ENCODE data around the gene MICAL2. TPM values are rescaled to one million over a fixed set of nuclear protein-coding genes. Genes with fewer than 3 reads are reported as not detected.
A peak's percentile ranks its signal among the peaks of the same experiment; 100 is the strongest.

Gene MICAL2
- total and polyA plus RNA-seq, 2 of the 13 experiments (the other 11 are each of a cell fraction or from before 2014, with no cell fraction given): 0.78 to 1.1 TPM

DNA sequence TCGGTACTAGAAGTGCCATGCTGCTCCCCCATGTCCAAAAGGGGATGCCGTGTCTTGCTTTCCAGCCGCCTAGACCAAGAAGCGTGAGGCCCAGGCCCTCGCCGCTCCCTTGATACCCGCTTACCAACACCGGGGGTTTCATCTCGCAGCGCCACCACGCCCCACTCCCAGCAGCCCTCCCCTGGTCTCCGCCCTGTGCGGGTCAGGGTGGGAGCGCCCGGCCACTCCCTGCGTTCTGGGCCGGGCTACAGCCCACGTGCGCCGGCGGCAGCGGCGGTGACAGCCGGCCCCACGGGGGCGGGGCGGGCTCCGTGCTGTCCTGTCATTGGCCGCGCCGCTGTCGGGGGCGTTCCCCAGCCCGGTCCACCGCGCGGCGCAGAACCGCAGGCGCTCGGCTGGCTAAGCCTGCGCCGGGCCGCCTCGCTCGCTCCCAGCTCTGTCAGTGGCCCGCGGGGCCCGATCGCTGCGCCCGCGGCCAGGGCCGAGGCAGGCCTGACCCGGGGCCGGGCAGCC is at the start of gene MICAL2 (continued):
- TF ChIP-seq, protein P1, sequence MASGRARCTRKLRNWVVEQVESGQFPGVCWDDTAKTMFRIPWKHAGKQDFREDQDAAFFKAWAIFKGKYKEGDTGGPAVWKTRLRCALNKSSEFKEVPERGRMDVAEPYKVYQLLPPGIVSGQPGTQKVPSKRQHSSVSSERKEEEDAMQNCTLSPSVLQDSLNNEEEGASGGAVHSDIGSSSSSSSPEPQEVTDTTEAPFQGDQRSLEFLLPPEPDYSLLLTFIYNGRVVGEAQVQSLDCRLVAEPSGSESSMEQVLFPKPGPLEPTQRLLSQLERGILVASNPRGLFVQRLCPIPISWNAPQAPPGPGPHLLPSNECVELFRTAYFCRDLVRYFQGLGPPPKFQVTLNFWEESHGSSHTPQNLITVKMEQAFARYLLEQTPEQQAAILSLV (CRISPR knock-in tag; IDR thresholded peaks at IDR 0.05; ENCODE audit: borderline replicate concordance): no peak
- no peak for TF ChIP-seq RAD21 (CRISPR knock-in tag; IDR thresholded peaks at IDR 0.05)
- TF ChIP-seq XBP1 (CRISPR knock-in tag; IDR thresholded peaks at IDR 0.05): no peak
- TF ChIP-seq ZNF225 (CRISPR knock-in tag; IDR thresholded peaks at IDR 0.05): no peak
- TF ChIP-seq ZNF546 (CRISPR knock-in tag; conservative IDR thresholded peaks at IDR 0.05): no peak; the same call in 1 of the 2 replicates
- TF ChIP-seq, protein P2, sequence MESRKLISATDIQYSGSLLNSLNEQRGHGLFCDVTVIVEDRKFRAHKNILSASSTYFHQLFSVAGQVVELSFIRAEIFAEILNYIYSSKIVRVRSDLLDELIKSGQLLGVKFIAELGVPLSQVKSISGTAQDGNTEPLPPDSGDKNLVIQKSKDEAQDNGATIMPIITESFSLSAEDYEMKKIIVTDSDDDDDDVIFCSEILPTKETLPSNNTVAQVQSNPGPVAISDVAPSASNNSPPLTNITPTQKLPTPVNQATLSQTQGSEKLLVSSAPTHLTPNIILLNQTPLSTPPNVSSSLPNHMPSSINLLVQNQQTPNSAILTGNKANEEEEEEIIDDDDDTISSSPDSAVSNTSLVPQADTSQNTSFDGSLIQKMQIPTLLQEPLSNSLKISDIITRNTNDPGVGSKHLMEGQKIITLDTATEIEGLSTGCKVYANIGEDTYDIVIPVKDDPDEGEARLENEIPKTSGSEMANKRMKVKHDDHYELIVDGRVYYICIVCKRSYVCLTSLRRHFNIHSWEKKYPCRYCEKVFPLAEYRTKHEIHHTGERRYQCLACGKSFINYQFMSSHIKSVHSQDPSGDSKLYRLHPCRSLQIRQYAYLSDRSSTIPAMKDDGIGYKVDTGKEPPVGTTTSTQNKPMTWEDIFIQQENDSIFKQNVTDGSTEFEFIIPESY (CRISPR knock-in tag; IDR thresholded peaks at IDR 0.05): no peak
- TF ChIP-seq ZBTB7A (CRISPR knock-in tag; IDR thresholded peaks at IDR 0.05): no peak
- TF ChIP-seq, protein P3, sequence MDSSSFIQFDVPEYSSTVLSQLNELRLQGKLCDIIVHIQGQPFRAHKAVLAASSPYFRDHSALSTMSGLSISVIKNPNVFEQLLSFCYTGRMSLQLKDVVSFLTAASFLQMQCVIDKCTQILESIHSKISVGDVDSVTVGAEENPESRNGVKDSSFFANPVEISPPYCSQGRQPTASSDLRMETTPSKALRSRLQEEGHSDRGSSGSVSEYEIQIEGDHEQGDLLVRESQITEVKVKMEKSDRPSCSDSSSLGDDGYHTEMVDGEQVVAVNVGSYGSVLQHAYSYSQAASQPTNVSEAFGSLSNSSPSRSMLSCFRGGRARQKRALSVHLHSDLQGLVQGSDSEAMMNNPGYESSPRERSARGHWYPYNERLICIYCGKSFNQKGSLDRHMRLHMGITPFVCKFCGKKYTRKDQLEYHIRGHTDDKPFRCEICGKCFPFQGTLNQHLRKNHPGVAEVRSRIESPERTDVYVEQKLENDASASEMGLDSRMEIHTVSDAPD (CRISPR knock-in tag; IDR thresholded peaks at IDR 0.05): no peak; the same call in 1 of the 2 replicates
- TF ChIP-seq NR2F6 (IDR thresholded peaks at IDR 0.05): no peak
- TF ChIP-seq NR2F6 (CRISPR knock-in tag; IDR thresholded peaks at IDR 0.05): no peak
- TF ChIP-seq, protein P4, sequence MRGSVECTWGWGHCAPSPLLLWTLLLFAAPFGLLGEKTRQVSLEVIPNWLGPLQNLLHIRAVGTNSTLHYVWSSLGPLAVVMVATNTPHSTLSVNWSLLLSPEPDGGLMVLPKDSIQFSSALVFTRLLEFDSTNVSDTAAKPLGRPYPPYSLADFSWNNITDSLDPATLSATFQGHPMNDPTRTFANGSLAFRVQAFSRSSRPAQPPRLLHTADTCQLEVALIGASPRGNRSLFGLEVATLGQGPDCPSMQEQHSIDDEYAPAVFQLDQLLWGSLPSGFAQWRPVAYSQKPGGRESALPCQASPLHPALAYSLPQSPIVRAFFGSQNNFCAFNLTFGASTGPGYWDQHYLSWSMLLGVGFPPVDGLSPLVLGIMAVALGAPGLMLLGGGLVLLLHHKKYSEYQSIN (CRISPR knock-in tag; IDR thresholded peaks at IDR 0.05; ENCODE audit: borderline replicate concordance): no peak
- TF ChIP-seq RCOR2 (CRISPR knock-in tag; IDR thresholded peaks at IDR 0.05): no peak
- no peak for TF ChIP-seq LCORL (IDR thresholded peaks at IDR 0.05)
- no peak for TF ChIP-seq LCORL (CRISPR knock-in tag; IDR thresholded peaks at IDR 0.05)
- TF ChIP-seq, protein P5, sequence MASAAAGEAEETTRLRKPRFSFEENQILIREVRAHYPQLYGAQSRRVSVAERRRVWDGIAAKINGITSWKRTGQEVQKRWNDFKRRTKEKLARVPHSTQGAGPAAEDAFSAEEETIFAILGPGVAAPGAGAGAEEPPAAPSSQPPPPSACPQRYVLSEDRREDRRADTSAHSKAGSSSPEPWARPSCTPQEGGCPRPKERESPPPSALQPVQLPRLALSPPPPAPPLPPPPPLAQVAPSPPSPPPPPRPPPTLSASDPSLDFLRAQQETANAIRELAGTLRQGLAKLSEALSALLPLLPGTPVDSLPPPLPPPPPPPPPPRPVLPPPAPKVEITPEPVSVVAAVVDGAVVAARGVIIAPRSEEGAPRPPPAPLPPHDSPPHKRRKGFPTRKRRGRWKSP (CRISPR knock-in tag; IDR thresholded peaks at IDR 0.05): peak; percentile 96
- no peak for TF ChIP-seq ZNF746 (CRISPR knock-in tag; IDR thresholded peaks at IDR 0.05)
- TF ChIP-seq ZNF33A (CRISPR knock-in tag; IDR thresholded peaks at IDR 0.05; ENCODE audit: borderline replicate concordance): no peak
- TF ChIP-seq ZFP37 (CRISPR knock-in tag; IDR thresholded peaks at IDR 0.05; ENCODE audit: borderline replicate concordance): no peak
- no peak for TF ChIP-seq FOXJ3 (CRISPR knock-in tag; IDR thresholded peaks at IDR 0.05; ENCODE audit: borderline replicate concordance)
- TF ChIP-seq ZNF652 (CRISPR knock-in tag; IDR thresholded peaks at IDR 0.05; ENCODE audit: borderline replicate concordance, low read depth): no peak
- TF ChIP-seq, protein P6, sequence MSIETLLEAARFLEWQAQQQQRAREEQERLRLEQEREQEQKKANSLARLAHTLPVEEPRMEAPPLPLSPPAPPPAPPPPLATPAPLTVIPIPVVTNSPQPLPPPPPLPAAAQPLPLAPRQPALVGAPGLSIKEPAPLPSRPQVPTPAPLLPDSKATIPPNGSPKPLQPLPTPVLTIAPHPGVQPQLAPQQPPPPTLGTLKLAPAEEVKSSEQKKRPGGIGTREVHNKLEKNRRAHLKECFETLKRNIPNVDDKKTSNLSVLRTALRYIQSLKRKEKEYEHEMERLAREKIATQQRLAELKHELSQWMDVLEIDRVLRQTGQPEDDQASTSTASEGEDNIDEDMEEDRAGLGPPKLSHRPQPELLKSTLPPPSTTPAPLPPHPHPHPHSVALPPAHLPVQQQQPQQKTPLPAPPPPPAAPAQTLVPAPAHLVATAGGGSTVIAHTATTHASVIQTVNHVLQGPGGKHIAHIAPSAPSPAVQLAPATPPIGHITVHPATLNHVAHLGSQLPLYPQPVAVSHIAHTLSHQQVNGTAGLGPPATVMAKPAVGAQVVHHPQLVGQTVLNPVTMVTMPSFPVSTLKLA (IDR thresholded peaks at IDR 0.05): no peak
- no peak for TF ChIP-seq JUNB (CRISPR knock-in tag; IDR thresholded peaks at IDR 0.05; ENCODE audit: borderline replicate concordance)
- TF ChIP-seq ZMYM4 (CRISPR knock-in tag; IDR thresholded peaks at IDR 0.05): peak; percentile 60; the same call in 1 of the 2 replicates
